ENCODE measurements around the gene SPRED2.
A peak's percentile ranks its signal among the peaks of the same experiment; 100 is the strongest.

The SPRED2 gene

DNA sequence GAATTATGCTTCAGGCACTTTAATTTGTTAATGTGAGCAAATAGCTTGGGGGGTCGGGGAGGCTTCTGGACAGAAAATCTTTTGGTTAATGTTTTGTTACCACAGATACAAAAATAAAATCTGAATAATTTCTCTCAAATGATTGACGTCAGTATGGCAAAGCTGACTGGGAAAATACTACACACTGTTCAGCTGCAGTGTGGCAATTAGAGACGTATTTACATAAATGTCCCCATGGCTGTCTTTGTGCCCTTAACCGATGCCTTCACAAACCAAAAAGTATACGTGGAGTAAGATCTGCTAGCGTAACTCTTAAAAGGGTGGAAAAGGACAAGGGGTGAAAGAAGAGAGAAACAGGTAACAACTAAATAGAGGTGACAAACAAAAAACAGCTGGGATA is 121.3 kb downstream of the SPRED2 start:
- no peak for DNase-seq (ENCODE audit: low read depth in 2 of 2)

DNA sequence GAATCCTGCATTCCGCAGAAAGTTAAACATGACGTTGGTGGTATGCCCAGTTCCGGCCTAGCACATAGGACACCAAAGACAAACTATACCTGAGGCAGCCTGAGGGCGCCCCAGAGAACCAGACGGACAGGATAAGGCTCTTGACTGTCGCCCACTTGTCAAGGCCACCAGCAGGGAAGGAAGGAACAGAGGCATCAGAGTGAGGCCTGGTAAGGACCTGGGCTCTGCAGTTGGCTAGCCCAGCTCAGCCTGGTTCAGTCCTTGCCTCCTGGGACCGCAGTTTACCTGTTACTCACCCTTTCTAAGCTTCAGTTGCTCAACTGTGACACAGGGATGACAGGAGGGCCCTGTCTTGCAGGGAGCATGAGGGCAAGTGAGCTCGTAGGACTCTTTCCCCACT is 122.7 kb downstream of the SPRED2 start:
- DNase-seq (ENCODE audit: low read depth in 2 of 2) = no peak

DNA sequence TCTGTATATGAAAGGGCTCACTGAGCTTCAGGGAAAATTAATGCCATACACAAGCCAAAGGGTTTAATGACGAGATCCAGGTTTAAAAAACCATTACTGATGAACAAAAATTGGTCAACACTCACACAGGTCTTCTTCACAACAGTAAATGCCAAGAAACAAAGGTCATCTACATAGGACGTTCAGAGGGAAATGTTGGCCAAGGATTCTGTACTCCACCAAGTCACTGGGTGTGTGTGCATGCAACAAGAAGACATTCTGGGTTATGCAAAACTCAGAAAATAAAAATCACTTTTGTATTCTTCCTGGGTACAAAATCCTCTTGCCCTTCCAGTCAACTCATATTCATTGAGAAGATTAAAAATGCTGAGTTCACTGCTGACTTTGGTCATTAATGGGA is 126.5 kb downstream of the SPRED2 start:
- no peak for DNase-seq (ENCODE audit: low read depth in 2 of 2)

DNA sequence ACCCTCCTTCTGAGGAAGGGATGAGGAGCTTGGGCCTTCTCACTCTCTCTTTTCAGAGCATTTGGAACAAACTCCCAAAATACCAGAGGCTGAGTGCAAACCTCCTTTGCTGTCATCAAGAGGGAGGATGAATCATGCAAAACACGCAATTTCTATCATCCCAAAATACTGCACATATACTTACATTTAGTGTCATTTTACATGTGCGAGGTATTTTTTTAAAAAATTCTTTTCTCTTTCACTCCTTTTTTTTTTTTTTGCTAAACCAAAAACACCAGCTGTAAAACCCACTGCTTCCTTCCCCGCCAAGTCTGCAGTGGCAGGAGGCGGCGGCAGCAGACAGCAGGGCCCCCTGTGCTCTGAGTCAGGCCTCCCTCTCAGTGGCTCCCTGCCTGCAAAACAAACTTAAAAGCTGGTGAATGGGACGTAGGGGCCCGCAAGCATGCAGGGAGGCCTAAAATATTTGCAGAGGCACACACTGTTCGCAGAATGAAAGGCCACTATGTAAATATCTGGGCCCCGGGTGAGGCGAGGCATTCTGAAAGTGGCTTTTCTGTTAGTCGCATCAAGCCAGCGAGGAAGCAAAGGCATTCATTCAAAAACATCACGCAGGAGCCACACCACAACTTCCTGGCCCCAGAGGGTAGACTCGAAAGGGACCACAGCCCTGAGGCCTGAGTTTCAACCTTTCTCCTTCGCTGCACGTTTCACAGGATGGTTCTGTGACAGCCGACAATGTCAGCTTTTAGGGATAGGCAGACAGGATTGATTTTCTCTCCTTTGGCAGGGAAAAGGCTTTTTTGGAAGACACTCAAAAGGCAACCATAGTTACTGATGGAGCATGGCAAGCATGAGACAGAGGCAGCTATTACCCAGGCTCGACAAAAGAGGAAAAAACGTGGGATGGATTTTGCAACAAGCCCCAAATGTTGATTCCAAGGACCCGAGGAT is 131.4 kb downstream of the SPRED2 start:
- DNase-seq (ENCODE audit: low read depth in 2 of 2) = peak; percentile 42 to 70

DNA sequence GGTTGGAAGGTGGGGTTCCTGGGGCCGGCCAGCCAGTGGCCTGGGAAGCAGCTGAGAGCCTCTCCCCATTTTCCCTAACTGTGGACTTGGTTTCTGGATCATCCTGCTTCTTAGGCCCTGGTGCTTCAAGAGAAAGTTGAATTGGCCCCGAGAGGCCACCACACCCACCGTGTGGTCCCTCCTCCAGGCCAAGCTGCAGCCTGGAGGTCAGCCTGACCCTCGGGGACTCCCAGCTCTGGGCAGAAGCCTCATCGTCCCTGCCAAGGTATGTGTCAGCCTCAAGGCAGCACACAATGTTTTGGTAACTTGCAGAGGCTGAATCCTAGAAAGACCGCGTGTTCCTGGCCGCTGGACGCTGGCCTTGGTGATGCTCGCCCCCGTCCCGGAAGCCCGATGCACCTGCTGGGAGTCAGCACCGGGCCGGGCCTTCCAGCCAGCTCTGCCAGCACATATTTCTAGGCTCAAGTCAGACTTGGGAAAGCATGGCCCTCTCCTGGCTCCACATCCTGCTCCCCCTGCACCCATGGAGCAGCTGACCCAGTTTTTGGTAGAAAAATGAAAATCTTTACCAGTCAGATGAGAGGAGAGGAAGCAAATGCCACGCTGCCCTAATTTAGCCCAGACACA is 132.2 kb downstream of the SPRED2 start:
- DNase-seq (ENCODE audit: low read depth in 2 of 2) = no peak

DNA sequence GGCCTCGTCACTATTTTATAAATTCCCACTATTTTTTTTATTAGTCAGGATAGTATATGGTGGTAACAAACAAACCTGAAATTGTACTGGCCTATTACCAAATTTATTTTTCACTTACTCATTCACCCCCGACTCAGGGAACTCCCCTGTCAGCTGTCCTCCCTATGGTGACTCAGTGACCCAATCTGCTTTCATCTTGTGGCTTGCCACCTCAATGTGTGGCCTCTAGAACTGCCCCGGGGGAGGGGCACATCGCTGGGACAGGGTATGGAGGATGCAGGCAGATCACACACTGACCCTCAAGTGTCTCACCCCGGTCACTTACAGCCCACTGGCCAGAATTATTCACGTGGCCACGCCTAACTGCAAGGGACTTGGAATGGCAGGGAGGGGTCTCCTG is 133.2 kb downstream of the SPRED2 start:
- peak; percentile 6 to 15 for DNase-seq (ENCODE audit: low read depth in 2 of 2)

DNA sequence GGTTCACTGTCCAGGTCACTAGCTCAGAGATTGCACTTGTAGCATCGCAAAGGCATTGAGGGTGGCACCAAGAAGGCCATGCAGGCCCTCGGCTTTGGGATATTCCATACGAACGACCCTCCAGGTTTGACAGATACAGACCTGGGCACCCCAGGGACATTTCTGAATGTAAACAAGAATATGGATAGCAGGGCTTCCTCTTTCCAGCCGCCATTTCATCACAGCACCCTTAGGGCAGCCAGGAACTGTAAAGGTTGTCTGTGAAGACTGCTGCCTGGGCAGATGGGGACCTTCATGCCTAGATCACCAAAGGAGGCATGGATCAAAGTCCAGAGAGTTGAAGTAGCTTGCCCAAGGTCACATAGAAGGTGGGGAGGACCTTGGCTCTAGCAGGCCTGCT is 134.3 kb downstream of the SPRED2 start:
- no peak for DNase-seq (ENCODE audit: low read depth in 2 of 2)

DNA sequence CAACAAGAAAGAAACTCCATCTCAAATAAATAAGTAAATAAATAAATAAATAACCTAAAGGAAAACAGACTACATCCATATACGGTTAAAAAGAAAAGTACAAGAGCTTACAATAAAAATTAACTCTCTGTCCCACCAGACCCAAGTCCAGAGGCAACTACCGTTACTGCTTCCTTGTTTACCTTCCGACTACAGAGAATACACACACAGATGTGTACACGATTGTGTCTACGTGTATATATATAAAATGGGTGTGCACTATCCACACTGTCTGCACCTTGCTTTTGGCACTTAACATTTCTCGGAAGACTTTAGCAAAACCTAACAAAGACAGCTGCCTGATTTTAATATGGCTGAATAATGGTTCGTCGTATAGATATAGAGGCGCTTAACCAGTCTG is 134.9 kb downstream of the SPRED2 start:
- DNase-seq (ENCODE audit: low read depth in 2 of 2) = no peak

DNA sequence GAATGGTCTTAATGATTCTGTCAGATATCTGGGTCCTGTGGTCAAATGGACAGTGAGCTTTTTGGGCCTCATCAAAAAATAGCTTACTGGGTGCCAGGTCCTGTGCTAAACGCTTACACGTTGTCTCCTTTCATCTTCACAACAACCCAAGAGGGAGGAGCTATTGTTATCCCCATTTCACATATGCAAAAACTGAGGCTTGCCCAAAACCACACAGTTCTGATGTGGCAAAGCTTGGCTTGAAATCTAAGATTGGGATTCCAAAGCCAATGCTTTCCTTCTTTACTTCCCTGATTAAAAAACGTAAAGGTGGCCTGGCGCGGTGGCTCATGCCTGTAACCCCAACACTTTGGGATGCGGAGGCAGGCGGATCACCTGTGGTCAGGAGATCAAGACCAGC is 135.4 kb downstream of the SPRED2 start:
- DNase-seq (ENCODE audit: low read depth in 2 of 2) = no peak

DNA sequence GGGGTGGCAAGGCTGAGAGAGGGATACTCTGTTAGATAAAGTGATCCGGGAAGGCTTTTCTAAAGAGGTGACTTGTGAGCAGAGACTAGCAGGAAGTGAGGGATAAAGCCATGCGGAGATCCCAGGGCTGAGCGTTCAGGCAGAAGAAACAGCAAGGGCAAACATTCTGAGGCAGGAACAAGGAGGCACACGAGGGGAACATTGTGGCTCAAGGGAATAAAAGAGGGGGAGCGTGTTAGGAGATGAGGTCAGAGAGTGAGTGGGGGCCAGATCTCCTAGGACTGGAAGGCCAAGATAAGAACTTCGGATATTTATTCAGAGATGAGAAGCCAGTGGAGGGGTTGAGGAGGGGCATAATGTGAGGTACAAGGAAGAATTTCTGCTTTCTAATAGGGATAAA is 137.7 kb downstream of the SPRED2 start:
- DNase-seq (ENCODE audit: low read depth in 2 of 2) = no peak

DNA sequence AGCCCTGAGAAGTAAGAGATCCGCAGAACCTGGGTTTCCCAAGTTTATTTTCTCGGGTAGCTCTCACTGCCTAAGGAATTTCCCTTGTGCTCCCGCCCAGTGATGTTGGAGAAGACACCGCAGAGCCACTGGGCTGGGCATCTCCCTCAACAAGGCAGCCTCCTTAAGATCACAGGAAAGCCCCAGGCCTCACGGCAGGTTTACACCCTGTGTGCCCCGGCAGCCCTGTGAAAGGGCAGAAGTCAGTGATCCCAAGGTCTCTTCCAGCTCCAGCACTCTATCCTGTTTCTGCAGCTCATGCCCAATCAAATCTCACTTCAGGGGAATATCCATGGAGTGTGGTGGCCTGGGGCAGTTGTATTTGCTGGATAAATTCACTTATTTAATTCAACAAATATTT is 138.3 kb downstream of the SPRED2 start:
- no peak for DNase-seq (ENCODE audit: low read depth in 2 of 2)

DNA sequence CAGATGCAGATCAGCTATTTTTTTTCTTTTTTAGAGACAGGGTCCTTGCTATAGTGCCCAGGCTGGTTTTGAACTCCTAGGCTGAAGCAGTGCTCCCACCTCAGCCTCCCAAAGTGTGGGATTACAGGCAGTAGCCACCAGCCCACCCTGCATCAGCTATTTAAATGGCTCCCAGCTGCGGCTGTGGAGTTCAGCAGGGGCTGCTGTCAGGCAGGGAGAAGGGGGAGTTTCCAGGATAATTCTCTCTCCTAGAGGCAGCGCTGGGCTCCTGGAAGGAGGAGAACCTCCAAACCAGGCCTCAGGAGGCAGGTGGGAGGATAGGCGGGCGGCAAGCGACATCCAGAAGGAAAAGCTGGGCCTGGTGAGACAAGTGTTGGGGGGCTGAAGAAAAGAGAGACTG is 139.0 kb downstream of the SPRED2 start:
- DNase-seq (ENCODE audit: low read depth in 2 of 2) = no peak

DNA sequence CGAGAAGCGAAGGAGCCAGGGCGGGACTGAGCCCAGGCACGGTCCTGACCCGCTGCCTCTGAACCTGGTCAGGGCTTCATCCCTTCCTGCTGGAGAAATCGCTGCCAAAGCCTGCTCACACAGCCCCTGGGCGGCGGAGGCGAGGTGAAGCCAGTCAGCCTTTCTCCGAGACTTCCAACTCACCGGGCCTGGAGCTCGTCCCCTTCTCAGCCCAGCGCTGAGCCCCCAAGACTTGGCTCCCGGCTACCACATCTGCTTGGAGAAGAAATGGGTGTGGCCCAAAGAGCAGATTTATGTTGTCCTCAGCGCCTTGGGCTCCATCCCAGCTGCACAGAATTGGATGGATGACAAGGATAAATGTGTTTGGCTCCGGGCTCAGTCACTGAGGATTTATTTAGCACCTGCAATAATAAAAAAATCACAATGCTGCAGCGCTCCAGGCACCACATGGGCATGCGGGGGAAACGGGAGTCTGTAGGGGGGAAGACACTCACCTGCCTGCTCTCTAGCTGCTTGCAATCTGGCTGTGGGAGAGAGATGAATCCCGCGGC is 139.9 kb downstream of the SPRED2 start:
- no peak for DNase-seq (ENCODE audit: low read depth in 2 of 2)

DNA sequence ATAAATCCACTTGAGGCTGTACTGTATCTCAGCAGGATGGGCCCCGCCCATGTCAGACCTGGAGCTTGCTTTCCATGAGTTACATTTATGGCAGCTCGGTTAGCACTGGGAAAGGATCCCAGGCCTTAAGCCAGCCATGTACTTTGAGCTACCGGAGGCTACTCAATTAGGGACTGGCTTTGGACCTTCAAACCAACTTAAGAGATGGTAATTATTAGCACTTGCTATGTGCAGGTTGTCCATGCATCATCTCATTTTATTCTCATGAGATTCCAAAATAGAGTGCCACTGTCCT is 140.3 kb downstream of the SPRED2 start:
- DNase-seq (ENCODE audit: low read depth in 2 of 2) = no peak

DNA sequence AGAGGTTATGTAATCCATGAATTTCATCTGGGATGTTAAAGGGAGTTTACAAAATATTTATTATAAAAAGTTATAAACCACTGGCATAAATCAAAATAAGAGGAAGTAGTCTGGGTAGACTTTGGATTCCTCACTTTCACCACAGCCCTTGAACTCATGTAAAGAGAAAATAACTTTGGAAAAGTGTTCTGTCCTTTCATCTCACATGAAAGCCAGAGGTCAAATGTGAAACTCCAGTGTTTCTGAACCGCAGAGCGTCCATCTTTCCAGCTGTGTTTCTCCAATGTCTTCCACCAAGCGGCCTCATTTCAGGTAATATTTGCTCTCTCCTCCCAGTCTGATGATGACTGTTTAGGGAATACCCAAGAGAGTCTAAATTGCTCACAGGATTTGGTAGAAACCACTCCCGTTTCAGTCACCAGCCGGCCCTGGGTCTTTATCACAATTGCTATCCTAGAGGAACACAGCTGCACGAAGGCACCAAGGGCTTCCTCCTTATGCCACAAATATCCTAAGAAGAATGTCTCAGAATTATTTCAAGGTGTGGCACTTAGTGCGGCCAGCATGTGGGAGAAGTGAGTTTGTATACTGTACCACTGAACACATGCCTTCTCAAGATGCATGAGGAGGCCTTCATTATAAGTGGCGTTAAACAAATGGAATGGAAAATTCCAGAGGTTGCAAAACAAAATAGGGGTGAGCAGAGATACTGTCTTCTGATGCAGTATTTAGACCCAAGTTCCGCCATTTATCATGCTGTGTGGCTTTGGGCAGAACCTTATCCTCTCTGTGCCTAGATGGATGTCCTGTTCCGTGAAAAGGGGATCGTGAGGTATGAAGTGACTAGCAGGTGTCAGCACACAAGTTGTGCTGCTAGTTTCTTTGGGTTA is 140.9 kb downstream of the SPRED2 start:
- no peak for DNase-seq (ENCODE audit: low read depth in 2 of 2)

DNA sequence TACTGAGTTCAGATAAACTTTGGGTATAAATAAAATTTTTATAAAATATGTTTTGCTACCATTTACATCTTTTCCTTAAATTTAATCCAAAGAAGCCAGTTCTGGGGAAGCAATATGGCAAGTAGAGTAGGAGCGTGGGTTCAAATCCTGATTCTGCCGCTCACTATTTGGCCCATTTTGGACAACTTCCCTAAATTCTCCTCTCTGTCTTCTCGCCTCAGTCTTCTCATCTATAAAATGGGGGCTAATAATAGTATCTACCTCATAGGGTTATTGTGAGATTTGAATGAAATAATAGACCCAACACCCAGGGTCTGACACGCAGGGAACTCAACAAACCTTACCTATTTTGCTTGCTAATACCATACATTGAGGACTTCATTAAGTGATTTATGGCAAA is 145.0 kb downstream of the SPRED2 start:
- no peak for DNase-seq (ENCODE audit: low read depth in 2 of 2)

DNA sequence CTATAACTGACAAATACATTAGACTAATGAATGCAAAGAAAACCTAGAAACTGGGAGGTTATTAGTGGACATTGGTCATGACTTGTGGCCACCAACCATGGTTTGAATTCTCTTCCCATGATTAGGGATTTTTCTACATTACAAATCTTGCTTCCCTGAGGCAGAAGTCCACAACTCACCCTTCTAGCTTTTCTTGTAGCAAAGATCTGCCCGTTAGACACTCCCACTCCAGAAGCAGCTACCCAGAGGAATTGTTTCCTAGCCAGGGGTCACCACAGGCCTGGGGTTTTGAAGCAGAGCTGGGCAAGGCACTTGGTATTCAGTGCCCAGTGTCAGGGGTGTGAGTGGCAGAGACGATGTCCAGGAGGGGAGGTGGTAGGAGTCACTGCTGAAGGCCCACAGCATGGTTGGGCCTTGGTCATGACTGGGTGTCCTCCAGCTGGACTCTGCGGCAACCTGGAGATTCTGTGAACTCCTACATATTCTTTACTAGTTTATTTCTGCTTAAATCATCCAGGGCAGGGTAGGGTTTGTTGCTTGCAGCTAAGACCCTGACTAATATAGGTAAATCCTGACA is 149.8 kb downstream of the SPRED2 start:
- no peak for DNase-seq (ENCODE audit: low read depth in 2 of 2)

DNA sequence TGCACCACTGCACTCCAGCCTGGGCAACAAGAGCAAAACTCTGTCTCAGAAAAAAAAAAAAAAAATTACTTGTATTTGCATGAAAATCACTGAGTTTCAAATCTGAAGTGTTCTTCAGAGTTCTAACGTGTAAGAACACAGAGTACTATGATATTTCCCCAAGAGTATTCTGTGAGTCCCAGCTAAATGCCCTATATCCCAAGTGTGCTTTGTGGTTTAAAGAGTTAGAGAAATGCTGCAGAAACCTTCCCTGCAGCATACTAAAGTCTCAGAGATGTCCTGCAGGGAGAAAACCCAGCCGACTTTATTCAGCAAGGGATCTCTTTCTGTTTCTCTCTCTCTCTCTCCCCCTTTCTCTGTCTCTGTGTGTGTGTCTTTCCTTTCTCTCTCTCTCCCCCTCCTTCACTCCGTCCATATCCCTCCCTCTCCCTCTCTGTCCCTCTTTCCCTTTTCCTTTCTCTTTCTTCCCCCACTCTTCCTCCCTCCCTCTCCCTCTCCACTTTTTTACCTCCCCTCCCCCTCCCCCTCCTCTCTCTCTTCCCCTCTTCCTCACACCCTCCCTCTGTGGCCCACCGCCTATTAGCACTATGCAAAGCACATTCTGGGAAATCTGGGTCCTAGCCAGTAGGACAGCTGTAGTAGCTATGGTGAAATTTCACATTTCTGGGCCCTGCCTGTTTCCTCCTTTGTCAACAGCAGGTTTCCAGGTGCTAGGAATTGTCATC is 150.6 kb downstream of the SPRED2 start:
- no peak for DNase-seq (ENCODE audit: low read depth in 2 of 2)

DNA sequence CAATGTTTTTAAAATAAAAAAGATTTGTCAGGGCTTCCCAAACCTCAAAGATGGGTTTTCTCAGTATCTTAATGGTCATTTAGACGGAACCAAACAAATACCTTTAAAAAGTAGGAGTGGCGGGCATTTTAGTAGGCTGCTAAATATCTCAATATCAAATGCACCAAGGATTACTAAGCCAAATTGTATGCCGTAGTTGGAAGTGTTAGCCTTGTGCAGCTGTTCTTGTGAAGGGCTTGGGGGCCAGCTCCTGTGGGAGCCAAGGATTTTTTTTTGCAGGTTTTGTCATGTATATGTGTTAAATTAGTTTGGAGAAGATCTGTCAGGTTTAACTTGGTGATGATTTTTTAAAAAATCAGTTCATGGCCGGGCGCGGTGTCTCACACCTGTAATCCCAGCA is 152.6 kb downstream of the SPRED2 start:
- DNase-seq (ENCODE audit: low read depth in 2 of 2) = no peak

DNA sequence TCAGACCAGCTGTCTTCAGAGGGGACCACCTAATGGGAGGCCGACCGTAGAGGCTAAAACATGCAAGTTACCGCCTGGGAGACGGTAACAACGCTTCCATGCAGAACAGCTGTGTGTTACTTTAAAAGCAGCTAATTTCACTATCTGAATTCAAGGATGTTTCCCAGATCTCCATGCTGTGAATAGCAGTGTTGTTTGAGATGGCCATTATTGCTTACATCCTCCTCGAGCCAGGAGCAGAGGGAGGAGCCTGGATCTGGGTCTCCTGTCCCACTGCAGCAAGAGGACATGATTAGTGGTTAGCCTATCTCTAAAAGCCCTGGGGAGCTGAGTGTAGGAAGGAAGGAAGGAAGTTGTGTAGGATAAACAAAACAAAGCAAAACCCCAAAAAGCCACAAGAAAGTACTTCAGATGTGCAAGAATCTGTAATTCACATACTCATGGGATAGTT is 153.8 kb downstream of the SPRED2 start:
- DNase-seq (ENCODE audit: low read depth in 2 of 2) = no peak

Measured in stimulated activated CD8-positive, alpha-beta memory T cell treated with anti-CD3 and anti-CD28 coated beads, Interleukin-7, amount 100 ng/mL, for 4 hours (primary cell).